ENCODE measurements around the gene ANKRD13B. TPM values are rescaled to one million over a fixed set of nuclear protein-coding genes. Genes with fewer than 3 reads are reported as not detected.
A peak's percentile ranks its signal among the peaks of the same experiment; 100 is the strongest.

The ANKRD13B gene
- total and polyA plus RNA-seq, 3 donors from 2014 or later = 32.8 to 59.8 (median 48.8) TPM

DNA sequence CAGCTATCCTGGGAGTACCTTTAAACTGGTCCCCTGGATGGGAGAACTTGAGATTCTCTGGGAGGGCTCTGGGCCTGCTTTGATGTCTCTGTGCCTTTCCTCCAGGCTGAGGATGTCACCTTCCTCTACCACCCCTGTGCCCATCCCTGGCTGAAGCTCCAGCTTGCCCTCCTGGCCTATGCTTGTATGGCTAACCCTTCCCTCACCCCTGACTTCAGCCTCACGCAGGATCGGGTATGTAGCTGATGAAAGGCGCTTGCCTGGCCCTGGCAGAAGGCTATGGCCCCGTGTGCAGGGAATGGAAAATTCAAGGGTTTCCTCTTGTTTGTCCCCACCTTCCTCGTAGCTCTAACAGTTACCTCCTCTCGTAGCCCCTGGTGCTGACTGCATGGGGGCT is 21.4 kb upstream of the ANKRD13B start:
- peaks cover 15% of the 10 kb centered on the region for H3K4me1 ChIP-seq
- 88 to 89% methylated on average over 6 of the region's 6 CpGs for WGBS, 2 donors
- H3K36me3 ChIP-seq (ENCODE audit: low read depth, missing control alignments) = no peaks in the 10 kb centered on the region
- no peaks in the 10 kb centered on the region for H3K9me3 ChIP-seq
- H3K27me3 ChIP-seq = no peaks in the 10 kb centered on the region
- H3K27ac ChIP-seq = no peak overlapping the region
- no peak overlapping the region for H3K4me3 ChIP-seq
- TF ChIP-seq POLR2A (IDR thresholded peaks at IDR 0.05) = no peak
- TF ChIP-seq, protein P1, sequence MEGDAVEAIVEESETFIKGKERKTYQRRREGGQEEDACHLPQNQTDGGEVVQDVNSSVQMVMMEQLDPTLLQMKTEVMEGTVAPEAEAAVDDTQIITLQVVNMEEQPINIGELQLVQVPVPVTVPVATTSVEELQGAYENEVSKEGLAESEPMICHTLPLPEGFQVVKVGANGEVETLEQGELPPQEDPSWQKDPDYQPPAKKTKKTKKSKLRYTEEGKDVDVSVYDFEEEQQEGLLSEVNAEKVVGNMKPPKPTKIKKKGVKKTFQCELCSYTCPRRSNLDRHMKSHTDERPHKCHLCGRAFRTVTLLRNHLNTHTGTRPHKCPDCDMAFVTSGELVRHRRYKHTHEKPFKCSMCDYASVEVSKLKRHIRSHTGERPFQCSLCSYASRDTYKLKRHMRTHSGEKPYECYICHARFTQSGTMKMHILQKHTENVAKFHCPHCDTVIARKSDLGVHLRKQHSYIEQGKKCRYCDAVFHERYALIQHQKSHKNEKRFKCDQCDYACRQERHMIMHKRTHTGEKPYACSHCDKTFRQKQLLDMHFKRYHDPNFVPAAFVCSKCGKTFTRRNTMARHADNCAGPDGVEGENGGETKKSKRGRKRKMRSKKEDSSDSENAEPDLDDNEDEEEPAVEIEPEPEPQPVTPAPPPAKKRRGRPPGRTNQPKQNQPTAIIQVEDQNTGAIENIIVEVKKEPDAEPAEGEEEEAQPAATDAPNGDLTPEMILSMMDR (IDR thresholded peaks at IDR 0.05) = no peak
- no peak for DNase-seq
- intact Hi-C loops (cut with DNase I; ENCODE audit: low total_unique reads) = no loop called here

DNA sequence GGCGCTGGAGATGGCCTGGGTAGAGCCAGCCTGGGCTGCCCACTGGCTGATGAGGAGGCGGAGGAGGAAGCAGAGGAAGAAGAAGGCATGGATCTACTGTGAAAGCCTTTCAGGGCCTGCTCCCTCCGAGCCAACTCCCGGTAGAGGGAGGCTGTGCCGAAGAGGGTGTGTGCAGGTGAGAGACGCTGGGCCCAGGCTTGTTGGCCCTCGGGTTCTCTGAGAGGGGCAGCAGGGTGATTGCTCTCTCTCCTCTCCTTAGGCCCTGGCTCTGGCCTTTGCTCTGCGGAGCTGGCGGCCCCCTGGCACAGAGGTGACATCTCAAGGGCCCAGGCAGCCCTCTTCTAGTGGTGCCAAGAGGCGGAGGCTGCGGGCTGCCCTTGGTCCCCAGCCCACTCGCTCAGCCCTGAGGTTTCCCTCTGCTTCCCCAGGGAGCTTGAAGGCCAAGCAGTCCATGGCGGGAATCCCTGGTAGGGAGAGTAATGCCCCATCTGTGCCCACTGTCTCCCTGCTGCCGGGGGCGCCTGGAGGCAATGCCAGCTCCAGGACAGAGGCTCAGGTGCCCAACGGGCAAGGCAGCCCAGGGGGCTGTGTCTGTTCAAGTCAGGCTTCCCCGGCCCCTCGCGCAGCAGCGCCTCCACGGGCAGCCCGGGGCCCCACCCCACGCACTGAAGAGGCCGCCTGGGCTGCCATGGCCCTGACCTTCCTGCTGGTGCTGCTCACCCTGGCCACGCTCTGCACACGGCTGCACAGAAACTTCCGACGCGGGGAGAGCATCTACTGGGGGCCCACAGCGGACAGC is 20.9 kb upstream of the ANKRD13B start:
- Histone ChIP-seq H3K9me3 (no peaks in the 10 kb centered on the region), H3K27ac (peak overlapping the region in 1 of 2 donors; percentile 39), H3K36me3 (ENCODE audit: low read depth, missing control alignments) (no peaks in the 10 kb centered on the region), H3K4me1 (peaks cover 15% of the 10 kb centered on the region), H3K4me3 (peak overlapping the region; percentile 10 to 48), H3K27me3 (no peaks in the 10 kb centered on the region)
- TF ChIP-seq, protein P1 (IDR thresholded peaks at IDR 0.05) = no peak
- TF ChIP-seq POLR2A (IDR thresholded peaks at IDR 0.05) = no peak
- DNase-seq = peak; percentile 49
- intact Hi-C loops (cut with DNase I; ENCODE audit: low total_unique reads) = no loop called here
- WGBS, 2 donors = 41 to 51% methylated on average over 9 to 19 of the region's 30 CpGs

DNA sequence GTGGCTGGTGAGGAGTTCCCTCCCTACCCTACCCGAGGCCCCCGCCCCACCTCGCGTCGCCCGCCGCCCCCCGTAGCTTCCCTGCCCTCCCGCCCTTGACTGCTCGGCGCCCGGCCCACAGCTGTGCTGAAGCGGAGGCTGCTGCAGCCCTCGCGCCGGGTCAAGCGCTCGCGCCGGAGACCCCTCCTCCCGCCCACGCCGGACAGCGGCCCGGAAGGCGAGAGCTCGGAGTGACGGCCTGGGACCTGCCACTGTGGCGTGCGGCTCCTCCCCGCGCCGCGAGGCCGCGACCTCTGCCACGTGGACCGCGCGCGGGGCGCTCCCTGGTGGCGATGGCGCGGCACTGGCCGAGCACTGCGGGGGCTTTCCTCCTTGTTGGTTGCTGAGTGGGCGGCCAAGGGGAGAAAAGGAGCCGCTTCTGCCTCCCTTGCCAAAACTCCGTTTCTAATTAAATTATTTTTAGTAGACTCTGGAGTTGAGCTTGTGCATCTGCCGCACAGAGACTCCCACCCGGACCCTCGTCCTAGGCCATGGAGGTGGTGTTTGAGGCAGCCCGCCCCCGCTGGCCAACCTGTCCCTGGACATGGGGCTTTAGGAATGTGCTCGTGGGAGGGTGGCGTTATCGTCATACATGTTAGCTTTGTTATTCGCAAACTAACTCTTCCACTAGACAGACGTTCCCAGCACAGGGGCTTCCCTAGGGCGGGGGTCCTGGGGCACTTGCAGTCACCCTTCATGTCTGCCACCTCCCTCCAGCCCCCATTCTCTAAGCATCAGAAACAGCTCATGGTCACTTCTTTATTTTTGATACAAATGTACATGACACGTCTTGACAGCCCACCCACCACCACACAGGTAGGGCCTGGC is 20.0 kb upstream of the ANKRD13B start:
- Histone ChIP-seq H3K4me3 (peak overlapping the region; percentile 10 to 48), H3K9me3 (no peaks in the 10 kb centered on the region), H3K27me3 (no peaks in the 10 kb centered on the region), H3K27ac (peak overlapping the region in 1 of 2 donors; percentile 39), H3K36me3 (ENCODE audit: low read depth, missing control alignments) (no peaks in the 10 kb centered on the region), H3K4me1 (peaks cover 15% of the 10 kb centered on the region)
- peak; percentile 72 for DNase-seq
- no peak for TF ChIP-seq POLR2A (IDR thresholded peaks at IDR 0.05)
- TF ChIP-seq, protein P1 (IDR thresholded peaks at IDR 0.05) = peak; percentile 78 to 81 (median 81)
- intact Hi-C loops (cut with DNase I; ENCODE audit: low total_unique reads) = no loop called here
- 11 to 33% methylated on average over 20 to 62 of the region's 62 CpGs for WGBS, 2 donors

DNA sequence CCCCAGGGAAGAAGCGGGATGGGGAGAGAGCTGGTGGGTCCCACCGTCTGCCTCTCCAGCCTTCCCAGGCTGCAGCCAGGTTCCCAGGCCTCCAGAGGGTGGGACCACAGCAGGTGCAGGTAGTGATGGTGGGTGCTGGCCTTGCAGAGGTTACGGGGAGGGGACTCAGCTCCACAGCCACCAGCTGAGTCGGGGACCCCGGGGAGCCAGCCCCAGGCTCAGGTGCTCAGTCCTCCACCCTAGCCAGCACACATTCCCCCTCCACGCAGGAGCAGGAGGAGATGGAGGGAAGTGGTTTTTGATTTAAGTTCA is 19.4 kb upstream of the ANKRD13B start:
- no peak overlapping the region for H3K4me3 ChIP-seq
- no peaks in the 10 kb centered on the region for H3K27me3 ChIP-seq
- TF ChIP-seq POLR2A (IDR thresholded peaks at IDR 0.05) = no peak
- TF ChIP-seq, protein P1 (IDR thresholded peaks at IDR 0.05) = no peak
- H3K27ac ChIP-seq = no peak overlapping the region
- 75% methylated on average over 6 of the region's 6 CpGs for WGBS, 2 donors
- H3K9me3 ChIP-seq = no peaks in the 10 kb centered on the region
- H3K4me1 ChIP-seq = peaks cover 15% of the 10 kb centered on the region
- no peaks in the 10 kb centered on the region for H3K36me3 ChIP-seq (ENCODE audit: low read depth, missing control alignments)
- intact Hi-C loops (cut with DNase I; ENCODE audit: low total_unique reads) = no loop called here
- no peak for DNase-seq
